ENCODE data around the gene ATP11A.

Gene ATP11A

GRCh38 chr13:112773601-112774447, 84.0 kb downstream of the ATP11A start:
- Mint-ChIP-seq H3K36me3 (peaks cover 11 to 23% of the 10 kb centered on the region in 2 donors), H3K4me3 (no peak overlapping the region), H3K27ac (peak overlapping the region; percentile 56), H3K27me3 (no peaks in the 10 kb centered on the region), H3K9me3 (no peaks in the 10 kb centered on the region), H3K4me1 (peaks cover 8 to 14% of the 10 kb centered on the region in 2 donors)
- DNase-seq (no peak), ATAC-seq (replicated peaks) (no peak)

GRCh38 chr13:112774448-112774792, 84.6 kb downstream of the ATP11A start:
- peaks cover 3 to 8% of the 10 kb centered on the region in 2 donors for H3K4me1 Mint-ChIP-seq
- H3K36me3 Mint-ChIP-seq = peaks cover 11 to 21% of the 10 kb centered on the region in 2 donors
- no peaks in the 10 kb centered on the region for H3K9me3 Mint-ChIP-seq
- no peak for DNase-seq
- no peak for ATAC-seq (replicated peaks)
- no peaks in the 10 kb centered on the region for H3K27me3 Mint-ChIP-seq
- H3K4me3 Mint-ChIP-seq = no peak overlapping the region
- no peak overlapping the region for H3K27ac Mint-ChIP-seq

- H3K4me3 Mint-ChIP-seq = no peak overlapping the region
- ATAC-seq (replicated peaks) = no peak
- H3K4me1 Mint-ChIP-seq = peaks cover 2 to 9% of the 10 kb centered on the region in 2 donors
- no peaks in the 10 kb centered on the region for H3K27me3 Mint-ChIP-seq
- no peak overlapping the region for H3K27ac Mint-ChIP-seq
- DNase-seq = no peak
- no peaks in the 10 kb centered on the region for H3K9me3 Mint-ChIP-seq
- peaks cover 11 to 21% of the 10 kb centered on the region in 2 donors for H3K36me3 Mint-ChIP-seq
These were observed 85.2 kb downstream of the ATP11A start for GRCh38 chr13:112774829-112775565.

DNA sequence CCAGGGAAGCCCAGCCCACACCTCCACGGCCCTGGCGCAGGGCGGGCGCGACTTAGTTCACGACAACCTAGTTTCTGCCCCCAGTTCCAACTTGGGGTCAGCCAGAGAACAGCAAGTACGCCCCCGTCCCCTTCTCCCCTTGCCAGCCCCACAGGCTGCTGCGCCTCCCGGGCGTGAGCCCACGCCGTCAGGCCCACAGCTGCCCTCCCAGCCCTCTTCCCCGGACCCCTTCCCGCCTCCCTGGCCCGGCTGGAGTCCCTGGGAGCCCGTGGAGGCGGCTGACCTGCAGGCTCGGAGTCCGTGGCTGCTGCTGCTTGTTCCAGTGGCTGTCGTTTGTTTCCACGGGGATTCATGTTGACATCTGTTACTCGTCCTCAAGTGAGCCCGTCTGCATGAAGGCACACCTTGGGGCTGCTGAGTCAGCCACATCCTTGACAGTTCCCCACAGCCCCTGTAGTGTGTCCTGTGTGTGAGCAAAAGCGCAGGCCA, 86.0 kb downstream of the ATP11A start:
- H3K27me3 Mint-ChIP-seq = no peaks in the 10 kb centered on the region
- H3K4me3 Mint-ChIP-seq = no peak overlapping the region
- no peaks in the 10 kb centered on the region for H3K9me3 Mint-ChIP-seq
- H3K27ac Mint-ChIP-seq = no peak overlapping the region
- H3K4me1 Mint-ChIP-seq = peaks cover 5 to 16% of the 10 kb centered on the region in 2 donors
- DNase-seq (no peak), ATAC-seq (replicated peaks) (no peak)
- peaks cover 8 to 23% of the 10 kb centered on the region in 2 donors for H3K36me3 Mint-ChIP-seq

DNA sequence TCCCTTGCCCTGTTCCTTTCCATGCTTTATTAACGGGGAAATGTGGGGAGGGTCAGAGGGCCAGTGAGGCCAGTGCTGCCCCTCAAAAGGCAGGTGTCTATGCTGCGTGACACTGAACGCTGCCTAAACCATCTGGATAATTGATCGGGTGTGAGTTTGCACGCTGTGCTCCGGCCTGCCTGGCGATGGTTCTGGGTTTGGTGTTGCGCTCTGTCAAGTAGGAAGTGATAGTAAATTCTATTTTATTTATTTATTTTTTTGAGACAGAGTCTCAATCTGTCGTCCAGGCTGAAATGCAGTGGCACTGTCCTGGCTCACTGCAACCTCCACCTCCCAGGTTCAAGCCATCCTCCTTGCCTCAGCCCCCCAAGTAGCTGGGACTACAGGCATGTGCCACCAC, 86.5 kb downstream of the ATP11A start:
- Mint-ChIP-seq H3K9me3 (no peaks in the 10 kb centered on the region), H3K4me1 (peaks cover 5 to 16% of the 10 kb centered on the region in 2 donors), H3K27ac (no peak overlapping the region), H3K36me3 (peaks cover 8 to 24% of the 10 kb centered on the region in 2 donors), H3K4me3 (no peak overlapping the region), H3K27me3 (no peaks in the 10 kb centered on the region)
- no peak for DNase-seq
- no peak for ATAC-seq (replicated peaks)

GRCh38 chr13:112776971-112777370, 87.1 kb downstream of the ATP11A start:
- Mint-ChIP-seq H3K27me3 (no peaks in the 10 kb centered on the region), H3K4me1 (peaks cover 5 to 19% of the 10 kb centered on the region in 2 donors), H3K9me3 (no peaks in the 10 kb centered on the region), H3K27ac (no peak overlapping the region), H3K4me3 (no peak overlapping the region), H3K36me3 (peaks cover 8 to 26% of the 10 kb centered on the region in 2 donors)
- no peak for DNase-seq
- ATAC-seq (replicated peaks) = no peak

DNA sequence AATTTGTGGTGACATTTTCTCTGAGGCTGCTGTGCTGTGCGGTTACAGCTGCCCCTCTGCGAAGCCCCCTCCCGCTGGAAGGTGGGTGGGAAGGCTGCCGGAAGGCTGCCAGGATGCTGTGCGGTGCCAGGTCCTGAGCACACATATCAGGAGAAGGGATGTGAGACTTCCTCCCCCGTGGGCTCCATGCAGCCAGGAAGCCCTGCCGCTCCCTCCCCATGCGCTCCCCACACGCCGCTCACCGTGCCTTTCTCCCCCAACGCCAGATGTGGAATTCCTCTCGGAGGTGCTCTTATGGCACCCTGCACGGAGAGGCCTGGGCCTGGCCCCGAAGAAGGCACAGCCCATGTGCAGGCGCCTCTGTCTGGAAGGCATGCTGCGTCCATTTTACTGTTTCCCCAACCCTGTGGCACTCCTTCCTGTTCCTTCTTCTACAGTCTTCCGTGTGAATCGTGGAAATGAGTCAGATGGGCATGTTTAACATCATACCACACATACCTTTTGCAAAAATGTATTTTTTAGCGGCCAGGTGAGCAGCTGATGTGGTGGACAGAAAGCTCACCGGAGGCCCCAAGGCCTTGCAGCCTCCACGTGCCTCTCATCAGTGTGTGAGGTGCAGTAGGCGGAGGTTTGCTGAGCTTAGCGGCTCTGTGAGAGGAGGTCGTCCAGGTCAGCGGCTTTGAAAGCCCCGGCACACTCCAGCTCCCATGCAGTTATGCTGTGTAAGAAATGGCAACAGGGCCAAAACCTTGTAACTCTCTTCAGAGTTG, 88.0 kb downstream of the ATP11A start:
- Mint-ChIP-seq H3K27me3 (no peaks in the 10 kb centered on the region), H3K27ac (no peak overlapping the region), H3K4me1 (peaks cover 5 to 20% of the 10 kb centered on the region in 2 donors), H3K9me3 (no peaks in the 10 kb centered on the region), H3K36me3 (peaks cover 8 to 21% of the 10 kb centered on the region in 2 donors), H3K4me3 (no peak overlapping the region)
- ATAC-seq (replicated peaks) (no peak), DNase-seq (no peak)

DNA sequence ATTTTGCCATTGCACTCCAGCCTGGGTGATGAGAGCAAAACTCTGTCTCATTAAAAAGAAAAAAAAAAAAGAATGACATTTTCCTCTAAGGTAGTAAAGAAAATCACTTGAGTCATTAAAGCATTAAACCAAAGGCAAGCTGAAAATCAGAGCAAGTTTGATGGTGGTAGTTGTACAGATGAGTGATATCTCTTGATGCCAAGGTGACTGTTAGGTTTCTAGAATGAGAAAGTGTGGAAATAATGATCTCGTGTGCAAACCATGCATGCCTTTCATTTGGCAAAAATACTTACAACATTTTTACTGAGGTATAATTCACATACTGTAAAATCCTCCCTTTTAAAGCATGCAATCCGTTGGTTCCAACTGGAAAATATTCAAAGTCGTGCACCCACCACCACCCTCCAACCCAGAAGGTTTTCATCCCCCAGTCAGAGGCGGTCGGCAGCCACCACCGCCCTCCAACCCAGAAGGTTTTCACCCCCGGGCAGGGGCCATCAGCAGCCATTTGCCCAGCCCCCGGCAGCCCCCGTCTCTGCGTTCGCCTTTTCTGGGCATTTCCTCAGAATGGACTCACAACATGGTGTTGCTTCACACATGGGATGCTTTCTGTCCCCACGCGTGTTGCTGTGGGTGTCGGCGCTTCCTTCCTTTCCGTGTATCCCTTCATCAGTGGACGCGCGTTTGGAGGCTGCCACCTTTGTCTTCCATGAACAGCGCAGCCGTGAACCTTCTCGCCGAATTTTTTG, 90.2 kb downstream of the ATP11A start:
- Mint-ChIP-seq H3K9me3 (no peaks in the 10 kb centered on the region), H3K27me3 (no peaks in the 10 kb centered on the region), H3K4me3 (no peak overlapping the region), H3K27ac (no peak overlapping the region), H3K4me1 (peaks cover 11 to 15% of the 10 kb centered on the region in 2 donors), H3K36me3 (peaks cover 11 to 24% of the 10 kb centered on the region in 2 donors)
- ATAC-seq (replicated peaks) = no peak
- DNase-seq = no peak

GRCh38 chr13:112781287-112781686, 91.4 kb downstream of the ATP11A start:
- Mint-ChIP-seq H3K36me3 (peaks cover 13 to 28% of the 10 kb centered on the region in 2 donors), H3K4me3 (no peak overlapping the region), H3K27me3 (no peaks in the 10 kb centered on the region), H3K4me1 (peaks cover 11 to 13% of the 10 kb centered on the region in 2 donors), H3K27ac (no peak overlapping the region), H3K9me3 (peaks cover 0 to 2% of the 10 kb centered on the region in 2 donors)
- DNase-seq = no peak
- ATAC-seq (replicated peaks) = no peak

DNA sequence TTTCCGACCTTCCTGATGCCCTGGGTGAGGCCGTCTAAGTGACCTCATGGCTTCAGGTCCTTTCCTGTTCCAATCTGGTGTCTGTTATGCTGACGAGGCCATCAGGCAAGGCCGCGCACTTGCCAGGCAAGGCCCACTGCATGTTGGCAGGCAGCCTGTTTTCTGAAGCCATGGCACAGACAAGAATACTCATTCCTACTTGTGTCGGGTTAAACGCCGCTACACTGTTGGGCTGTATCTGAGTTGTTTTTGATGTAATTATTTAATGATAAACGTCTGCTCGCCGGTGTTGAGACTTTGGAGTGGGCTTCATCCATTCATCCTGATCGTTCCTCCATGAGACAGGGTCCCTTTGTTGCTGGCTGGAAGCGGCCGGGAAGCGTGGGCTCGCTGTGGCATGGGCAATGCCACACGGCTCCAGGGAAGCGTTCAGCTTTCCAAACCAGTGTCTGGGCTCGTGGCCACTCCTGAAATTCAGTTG, 92.1 kb downstream of the ATP11A start:
- Mint-ChIP-seq H3K4me3 (no peak overlapping the region), H3K9me3 (peaks cover 3 to 5% of the 10 kb centered on the region in 2 donors), H3K27me3 (no peaks in the 10 kb centered on the region), H3K27ac (no peak overlapping the region), H3K4me1 (peaks cover 11 to 12% of the 10 kb centered on the region in 2 donors), H3K36me3 (peaks cover 17 to 32% of the 10 kb centered on the region in 2 donors)
- ATAC-seq (replicated peaks) (no peak), DNase-seq (no peak)

DNA sequence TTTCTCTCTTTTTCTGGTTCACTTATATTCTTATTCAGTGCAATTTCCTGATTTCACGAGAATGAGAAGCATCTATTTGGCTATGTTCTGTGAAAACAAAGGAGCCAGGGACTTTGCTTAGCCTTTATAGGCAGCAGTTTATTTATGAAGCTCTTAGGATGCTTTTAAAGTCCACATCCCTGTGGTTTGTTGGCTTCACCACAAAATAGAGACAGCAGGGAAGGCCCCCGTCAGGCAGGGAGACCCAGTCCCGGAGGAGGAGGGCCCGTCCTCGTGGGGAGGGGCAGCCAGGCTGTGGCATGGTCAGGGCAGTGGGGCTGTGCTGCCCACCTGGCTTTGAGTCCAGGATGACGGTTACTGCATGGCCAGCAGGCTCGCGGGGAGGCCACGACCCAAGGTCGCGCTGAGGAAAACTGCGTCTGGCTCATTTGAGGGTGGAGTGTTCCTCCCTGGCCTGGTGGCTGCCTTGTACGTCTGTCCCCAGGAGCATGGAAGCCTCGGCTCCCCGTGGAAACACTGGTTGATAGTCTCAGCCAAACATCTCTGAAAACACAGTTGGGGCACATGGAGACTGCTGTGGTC, 92.7 kb downstream of the ATP11A start:
- Mint-ChIP-seq H3K27me3 (no peaks in the 10 kb centered on the region), H3K36me3 (peaks cover 17 to 32% of the 10 kb centered on the region in 2 donors), H3K4me1 (peaks cover 11 to 12% of the 10 kb centered on the region in 2 donors), H3K4me3 (no peak overlapping the region), H3K9me3 (peaks cover 3 to 5% of the 10 kb centered on the region in 2 donors), H3K27ac (no peak overlapping the region)
- no peak for DNase-seq
- ATAC-seq (replicated peaks) = no peak

DNA sequence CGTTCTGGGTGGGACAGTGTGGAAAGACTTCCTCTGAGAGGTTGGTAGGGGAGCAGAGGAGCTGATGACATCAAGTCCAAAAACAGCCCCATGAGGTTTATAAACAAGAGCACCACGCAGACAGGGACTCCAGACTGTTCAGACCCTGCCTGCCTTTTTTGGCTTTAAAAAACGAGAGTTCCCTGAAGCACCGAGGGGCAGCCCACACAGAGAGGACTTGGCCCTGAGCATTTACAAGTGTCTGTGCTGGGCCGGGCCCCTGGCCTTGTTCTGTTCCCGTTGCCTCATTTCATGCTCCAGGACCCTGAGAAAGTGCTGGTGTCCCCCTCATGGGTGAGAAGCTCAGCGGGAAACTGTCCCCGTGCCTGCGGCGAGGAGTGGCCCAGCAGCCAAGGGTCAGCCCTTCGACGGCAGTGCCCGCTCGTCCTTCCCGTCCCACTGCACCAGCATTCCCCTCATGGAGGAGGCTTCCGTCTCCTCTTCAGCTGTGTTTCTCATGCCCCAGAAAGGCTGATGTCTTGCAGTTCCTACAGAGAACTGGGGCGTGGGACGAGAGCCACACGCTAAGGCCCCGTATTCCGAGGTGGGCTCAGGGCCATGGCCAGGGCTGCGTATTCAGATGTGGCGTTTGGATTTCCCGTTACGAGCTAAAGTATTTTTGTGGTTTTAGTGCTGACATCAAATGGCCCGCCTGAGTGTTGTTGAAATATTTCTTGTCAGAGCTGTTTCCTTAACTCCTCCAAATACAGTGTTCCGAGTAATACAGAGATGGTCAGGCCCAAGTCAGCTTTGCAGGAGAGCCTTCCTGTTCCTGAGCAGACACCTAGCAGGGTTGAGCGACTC, 93.5 kb downstream of the ATP11A start:
- Mint-ChIP-seq H3K27ac (no peak overlapping the region), H3K4me1 (peaks cover 11 to 12% of the 10 kb centered on the region in 2 donors), H3K4me3 (no peak overlapping the region), H3K36me3 (peaks cover 17 to 31% of the 10 kb centered on the region in 2 donors), H3K27me3 (no peaks in the 10 kb centered on the region), H3K9me3 (peaks cover 3 to 5% of the 10 kb centered on the region in 2 donors)
- no peak for DNase-seq
- peak in 1 of 2 donors; percentile 46 for ATAC-seq (replicated peaks)
